ENCODE measurements around the gene PFN2.
"Not testable (repeated sequence)": the region's sequence is repeated elsewhere in the genome, so short reads cannot be mapped to it uniquely, and the experiment has no call there.

The PFN2 gene, protein sequence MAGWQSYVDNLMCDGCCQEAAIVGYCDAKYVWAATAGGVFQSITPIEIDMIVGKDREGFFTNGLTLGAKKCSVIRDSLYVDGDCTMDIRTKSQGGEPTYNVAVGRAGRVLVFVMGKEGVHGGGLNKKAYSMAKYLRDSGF

DNA sequence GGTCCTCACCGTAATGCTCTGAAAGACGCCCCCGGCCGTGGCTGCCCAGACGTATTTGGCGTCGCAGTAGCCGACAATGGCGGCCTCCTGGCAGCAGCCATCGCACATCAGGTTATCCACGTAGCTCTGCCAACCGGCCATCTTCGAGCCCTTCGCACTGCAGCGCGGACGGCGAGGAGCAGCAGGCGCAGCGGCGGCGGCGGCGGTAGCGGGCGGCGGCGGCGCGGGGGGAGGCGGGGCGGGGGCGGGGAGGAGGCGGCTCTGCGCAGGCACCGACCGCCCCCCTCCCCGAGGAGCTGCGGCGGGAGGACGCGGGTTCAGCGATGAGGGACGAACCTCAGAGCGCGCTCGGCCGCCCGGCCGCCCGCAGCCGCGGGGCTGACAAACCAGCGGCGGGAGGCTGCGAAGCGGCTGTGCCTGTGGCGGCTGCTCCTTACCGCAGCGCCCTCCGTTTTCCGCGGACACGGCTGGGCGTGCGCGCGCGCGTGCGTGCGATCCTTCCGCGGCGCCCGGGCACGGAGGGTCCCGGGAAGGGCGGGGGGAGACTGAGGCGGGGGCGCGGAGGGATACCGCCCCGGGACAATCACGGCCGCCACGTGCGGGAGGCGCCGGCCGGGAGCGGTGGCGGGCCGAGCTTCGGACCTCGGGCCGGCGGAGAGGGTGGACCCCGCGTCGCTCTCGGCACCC, at the start of gene PFN2:
Gene PFN2 (minus strand): TSS at position 180 of the 687 bp plus-strand sequence. CDS start 39 bp downstream, at position 141.
- DNase-seq: peak; percentile 88

DNA sequence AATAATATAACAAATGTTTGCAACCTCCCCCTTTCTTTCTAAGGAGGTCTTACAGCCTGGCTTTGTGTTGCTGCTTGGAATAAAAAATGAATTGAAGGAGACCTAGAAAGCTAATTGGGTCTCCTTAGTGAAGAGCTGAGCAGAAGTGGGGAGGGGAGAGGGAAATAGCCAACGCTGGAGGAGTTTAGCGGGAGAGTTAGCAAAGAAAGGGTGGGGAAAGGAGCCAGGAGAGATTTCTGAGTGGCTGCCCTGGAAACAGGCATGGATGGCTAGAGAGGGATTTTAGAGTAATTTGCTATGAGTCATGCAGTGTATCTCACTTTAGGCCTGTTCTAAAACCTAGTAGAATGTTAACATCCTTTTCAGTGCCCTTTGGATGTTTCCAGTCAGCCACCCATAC, 45.2 kb upstream of the PFN2 start:
- DNase-seq: no peak

DNA sequence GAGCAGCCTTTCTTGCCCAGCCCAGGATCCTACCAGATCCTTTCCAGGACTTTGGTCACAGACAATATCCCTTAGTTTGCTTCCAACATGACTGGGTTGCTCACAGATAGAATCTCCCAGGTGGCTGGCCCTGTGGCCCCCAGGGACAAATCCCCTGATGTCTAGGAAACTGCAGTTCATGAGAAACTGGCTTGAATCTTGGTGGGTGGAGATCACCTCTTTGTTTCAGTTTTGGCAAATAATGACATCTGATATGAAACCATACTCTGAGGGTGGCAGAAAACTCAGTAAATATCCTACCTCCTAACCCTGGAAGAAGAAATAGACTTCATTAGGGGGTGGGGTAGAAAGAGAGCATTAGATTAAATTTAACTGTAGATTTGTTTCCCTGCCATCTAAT, 44.1 kb upstream of the PFN2 start:
- no peak for DNase-seq

DNA sequence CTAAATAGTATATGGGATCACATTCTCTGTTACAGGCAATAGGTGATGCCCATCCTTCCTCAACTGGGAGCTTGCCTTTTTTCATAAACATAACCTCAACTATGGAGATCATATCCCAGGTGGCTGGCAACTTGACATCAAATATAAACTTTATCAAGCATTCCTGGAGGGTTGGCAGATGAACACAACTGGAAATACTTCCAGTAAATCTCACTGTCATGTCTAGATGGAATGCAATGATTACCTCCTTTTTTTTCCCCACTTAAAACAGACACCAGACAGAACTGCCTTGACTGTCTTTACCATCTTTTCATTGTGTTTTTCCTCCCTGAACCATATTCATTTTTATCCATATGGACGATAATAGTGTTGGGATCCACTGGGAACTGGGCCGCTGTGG, 43.1 kb upstream of the PFN2 start:
- no peak for DNase-seq

DNA sequence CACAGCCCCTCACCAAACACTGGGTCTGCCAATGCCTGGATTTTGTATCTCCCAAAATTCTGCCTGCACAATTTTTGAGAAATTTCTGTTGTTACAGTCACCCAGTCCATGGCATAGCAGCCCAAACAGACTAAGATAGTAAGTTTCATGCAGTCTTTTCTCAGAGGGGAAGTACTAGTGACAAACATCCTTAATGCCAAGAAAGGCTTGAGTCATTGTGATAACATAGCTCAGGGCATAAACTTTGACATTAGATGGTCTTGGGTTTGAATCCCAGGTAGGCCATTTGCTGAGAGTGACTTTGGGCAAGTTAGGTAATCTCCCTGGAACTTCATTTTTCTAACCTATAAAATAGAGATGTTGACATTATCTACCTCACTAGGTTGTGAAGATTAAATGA, 36.1 kb upstream of the PFN2 start:
- DNase-seq: no peak

DNA sequence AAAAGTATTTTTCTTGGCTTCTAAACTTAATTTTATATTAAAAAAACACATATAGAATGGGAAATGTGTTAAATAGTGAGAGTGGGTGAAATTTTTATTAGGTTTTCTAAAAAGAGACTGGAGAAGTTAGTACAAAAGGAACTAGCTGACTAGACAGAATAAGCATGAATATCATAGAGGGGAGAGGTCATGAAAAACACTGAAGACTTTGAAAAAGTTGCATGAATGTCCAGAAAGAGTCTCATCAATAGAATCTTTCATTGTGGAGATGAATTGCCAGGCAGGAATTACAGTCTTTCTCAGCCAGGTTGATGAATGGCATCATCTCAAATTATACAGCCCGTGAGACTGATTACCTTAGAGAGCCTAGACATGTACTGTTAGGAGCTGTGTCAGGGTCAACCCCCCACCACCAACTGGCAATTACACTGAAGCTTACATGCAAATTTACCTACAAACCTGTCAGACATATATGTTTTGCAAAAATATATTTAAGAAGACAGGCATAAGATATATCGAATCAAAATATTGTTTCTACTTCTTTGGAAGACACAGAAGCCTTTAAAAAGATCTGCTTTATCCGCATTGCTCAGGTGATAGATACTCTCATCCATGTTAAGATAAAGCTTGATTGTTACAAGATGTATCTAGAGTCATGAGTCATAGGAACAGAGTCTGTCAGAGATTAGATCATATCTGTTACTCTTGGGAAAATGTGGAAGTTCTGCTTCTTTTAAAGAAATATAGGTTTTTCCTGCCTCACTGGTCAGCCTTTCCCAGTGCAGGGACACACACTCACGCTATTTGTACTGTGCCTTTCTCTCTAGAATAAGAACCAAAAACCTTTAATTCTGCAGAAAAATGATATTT, 34.8 kb upstream of the PFN2 start:
- DNase-seq: no peak

DNA sequence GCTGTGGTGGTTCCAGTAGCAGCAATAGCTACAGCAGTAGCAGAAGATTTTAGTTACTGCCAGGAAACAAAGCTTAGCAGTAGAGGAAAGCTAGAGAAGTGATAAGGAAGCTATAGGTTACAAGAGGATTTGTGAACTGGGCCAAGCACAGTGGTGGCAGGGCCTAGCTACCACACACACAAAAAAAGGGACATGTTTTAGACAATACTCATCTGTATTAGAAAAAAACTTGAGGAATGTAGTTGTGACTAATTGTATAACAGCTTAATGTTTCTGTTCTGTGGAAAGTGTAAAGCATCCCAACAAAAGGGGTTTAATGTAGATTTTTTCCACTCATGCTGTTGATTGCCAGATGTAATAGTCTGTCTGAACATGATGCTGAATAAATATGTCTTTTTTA, 29.9 kb upstream of the PFN2 start:
- no peak for DNase-seq

DNA sequence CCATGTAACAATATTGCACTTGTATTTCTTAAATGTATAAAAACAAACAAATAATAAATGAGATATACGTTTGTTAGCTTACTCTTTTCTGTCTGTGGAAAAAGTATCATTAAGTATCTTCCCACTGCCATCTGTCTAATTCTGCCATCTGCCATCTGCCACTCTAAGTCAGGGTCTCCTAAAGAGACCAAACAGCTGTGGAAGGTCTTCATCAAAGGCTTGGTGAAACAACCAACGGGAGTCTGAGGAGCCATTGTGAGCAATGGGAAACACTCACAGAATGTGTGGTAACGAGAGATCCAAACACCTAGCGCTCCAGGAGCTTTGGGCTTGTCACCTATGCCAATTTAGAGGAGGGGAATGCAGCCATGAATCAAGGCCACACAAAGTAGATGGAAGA, 28.7 kb upstream of the PFN2 start:
- no peak for DNase-seq

DNA sequence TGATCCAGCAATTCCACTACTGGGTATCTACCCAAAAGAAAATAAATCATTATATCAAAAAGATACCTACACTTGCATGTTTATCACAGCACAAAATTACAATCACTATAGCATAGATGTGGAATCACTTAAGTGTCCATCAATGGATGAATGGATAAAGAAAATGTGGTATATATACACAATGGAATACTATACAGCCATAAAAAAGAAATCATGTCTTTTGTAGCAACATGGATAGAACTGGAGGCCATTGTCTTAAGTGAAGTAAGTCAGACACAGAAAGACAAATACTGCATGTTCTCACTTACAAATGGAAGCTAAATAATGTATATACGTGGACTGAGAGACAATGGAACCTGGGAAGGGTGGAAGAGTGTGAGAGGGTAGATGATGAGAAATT, 28.3 kb upstream of the PFN2 start:
- DNase-seq: no peak

DNA sequence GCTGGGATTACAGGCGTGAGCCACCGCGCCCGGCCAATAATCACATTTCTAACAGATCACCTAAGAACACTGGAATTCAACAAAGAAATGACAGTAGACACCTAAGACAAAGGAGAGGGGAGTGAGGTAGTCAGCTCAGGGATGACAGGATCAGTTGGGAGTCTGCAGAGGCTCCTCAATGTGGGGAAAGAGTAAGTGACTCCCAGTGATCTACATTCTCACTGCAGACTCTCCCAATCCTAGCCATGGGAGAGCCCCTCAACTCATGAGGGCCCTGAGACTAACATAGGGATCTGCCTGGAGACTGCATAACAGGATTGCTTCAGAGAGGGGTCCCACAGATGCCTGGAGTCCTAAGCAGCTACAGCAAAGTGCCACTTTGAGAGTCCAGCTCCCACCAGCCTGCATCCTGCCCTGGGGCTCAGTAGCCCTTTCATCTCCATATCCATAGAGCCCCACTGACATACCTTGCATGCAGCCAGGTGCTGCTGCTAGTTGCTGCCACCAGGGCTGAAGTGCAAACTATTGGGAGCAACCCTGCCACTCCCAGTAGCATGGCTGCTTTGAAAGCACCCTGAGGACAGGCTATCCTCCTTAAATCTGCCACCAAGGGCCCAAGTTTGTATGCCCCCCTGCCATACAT, 21.8 kb upstream of the PFN2 start:
- no peak for DNase-seq

DNA sequence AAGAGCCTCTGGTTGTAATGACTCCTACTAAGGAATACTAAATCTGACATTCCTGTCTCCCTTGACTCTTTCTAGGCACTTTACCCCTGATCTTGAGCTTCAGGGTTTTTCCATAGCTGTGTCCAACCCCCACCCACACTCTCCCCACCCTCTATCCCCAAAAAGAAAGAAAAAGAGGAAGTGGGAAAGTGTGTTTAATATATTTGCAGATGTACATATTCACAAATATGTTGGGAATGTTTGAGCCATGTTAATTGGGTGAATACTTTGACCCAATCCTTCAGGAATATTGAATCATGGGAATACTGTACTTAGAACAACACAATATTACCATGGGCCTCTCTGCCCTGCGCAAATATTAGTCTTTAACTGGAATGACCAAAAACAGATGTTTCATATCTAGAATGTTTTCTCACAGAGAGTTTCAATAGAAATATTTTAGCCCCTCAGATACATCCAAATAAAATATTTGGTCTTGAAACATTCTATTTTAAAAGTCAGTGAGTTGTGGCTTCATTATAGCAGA, 19.8 kb upstream of the PFN2 start:
- DNase-seq: no peak

DNA sequence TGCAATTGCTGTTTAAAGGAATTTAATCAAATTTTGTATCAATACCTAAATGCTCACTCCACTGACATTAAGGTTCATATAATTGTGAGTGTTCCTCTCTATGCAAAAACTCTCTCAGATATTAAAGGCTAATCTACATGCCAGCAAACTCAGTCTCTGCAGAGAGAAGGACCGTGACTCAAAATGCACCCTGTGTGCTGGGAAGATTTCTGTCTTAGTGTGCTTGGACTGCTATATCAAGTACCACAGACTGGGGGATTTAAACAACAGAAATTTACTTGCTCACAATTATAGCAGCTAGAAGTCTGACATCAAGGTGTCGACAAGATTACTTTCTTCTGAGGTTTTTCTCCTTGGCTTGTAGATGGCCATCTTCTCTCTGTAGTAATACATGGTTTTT, 18.6 kb upstream of the PFN2 start:
- DNase-seq: no peak

DNA sequence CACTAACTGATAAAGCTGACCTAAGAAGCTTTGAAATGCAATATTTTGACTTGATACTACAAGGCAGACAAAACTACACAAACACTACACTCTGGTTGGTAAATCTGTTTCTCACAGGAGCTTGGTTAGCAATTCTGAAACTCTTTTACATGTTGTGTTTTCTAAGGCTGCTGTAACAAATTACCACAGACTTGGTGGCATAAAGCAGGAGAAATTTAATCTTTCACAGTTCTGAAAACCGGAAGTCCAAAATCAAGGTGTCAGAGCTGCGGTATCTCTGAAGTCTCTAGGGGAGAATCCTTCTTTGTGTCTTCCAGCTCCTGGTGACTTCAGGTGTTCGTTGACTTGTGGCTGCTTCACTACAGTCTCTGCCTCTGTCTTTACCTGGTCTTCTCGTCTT, 12.9 kb upstream of the PFN2 start:
- no peak for DNase-seq

DNA sequence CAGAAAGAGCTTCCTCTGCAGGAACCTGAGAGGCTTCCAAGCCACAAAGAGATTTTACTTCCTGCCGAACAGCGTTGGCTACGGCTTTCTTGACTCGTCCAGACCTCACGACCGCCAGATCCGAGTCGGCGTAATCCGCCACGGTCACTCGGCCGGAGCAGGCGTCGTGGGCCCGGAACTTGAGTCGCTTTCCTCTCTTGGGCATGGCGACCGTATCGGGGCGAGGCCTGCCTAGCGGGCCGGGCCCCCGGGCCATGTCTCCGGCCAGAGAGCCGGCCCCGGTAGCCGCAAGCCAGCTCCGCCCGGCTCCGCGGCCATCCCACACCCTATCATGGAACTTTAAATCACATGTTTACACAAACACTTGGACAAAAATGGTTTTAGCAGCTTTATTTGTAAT, 12.4 kb upstream of the PFN2 start:
- DNase-seq: not testable (repeated sequence)

DNA sequence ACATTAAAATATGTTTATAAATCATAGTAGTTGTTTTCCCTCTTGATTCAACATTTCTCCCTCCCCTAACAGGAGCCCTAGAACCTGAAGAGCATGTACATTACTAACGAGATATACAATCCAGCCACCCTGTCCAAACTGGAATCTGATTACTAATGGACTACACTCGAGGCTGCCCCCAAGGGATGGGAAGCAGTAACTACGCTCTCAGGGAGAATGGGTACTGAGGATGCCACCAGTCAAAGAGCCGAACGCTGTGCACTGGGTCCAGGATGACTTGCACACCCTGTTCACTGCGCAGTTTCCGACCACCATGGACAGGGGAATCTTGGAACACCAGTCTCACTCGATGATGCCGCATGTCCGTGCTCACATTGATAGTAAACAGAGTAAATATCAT, 11.3 kb upstream of the PFN2 start:
- DNase-seq: not testable (repeated sequence)

DNA sequence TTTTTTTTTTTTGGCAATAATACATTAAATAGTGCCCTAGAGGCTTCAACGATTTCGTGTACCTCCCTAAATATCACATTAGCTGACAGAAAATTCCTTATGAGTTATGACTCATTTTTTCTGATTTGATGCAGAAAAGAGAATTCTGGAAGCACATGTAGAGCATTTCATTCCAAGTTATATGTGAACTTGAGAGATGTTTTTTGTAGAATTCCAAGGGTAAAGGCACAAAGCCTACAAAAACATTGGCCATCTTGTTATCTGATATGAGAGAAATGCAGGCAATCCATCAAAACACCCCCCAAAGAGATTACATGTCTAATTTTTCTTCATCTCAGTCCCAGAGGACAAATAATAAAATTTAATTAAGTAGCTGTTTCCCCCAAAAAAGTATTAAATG, 6.7 kb upstream of the PFN2 start:
- no peak for DNase-seq

DNA sequence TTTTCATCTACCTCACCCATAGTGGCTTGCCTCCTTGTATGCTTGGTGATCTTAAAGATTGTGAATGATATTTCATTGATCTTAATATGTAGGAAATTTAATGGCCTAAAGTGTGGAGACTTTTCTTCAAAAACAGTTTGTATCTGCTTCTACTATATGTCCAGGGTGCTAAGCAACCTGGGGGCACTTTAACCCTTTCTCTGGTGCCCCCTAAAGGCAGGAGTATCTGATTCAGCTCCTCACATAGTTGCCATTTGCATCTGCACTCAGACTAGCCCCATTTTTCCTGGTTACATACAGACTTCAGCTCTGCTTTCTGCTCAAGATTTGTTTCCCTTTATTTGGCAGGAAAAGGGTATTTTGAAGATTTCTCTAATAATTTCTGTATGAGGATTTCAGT, 5.2 kb upstream of the PFN2 start:
- DNase-seq: no peak

DNA sequence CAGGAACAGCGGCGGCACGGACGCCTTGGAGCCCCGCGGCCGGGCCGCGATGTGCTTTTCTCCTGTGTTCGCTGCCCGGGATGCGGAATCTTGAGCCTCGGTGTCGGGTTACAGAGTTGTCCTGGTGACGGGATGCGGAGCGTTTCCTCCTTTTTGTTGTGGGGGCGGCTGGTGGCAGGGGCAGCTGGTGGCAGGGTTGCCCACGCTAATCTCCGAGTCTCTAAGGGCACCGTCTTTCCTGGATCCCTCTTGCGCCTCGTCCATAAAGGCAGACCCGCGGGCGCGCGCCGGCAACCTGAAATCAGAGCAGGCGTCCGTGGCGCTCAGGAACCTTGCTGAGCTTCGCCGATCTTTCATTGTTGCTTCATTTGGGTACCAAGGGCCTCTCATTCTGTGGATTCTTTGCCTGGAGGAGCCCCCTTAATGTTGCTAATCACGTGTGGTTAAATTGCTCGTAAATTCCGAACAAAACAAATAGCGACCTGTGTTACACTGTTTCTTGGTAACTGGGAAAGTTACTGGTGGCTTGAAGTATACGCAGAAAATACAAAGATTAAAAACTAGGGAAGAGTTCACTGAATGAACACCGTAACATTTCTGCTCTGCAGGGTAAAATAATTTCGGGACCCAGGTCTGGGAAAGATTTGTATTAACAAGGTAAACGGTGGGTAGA, 844 bp upstream of the PFN2 start:
- DNase-seq: peak; percentile 81

DNA sequence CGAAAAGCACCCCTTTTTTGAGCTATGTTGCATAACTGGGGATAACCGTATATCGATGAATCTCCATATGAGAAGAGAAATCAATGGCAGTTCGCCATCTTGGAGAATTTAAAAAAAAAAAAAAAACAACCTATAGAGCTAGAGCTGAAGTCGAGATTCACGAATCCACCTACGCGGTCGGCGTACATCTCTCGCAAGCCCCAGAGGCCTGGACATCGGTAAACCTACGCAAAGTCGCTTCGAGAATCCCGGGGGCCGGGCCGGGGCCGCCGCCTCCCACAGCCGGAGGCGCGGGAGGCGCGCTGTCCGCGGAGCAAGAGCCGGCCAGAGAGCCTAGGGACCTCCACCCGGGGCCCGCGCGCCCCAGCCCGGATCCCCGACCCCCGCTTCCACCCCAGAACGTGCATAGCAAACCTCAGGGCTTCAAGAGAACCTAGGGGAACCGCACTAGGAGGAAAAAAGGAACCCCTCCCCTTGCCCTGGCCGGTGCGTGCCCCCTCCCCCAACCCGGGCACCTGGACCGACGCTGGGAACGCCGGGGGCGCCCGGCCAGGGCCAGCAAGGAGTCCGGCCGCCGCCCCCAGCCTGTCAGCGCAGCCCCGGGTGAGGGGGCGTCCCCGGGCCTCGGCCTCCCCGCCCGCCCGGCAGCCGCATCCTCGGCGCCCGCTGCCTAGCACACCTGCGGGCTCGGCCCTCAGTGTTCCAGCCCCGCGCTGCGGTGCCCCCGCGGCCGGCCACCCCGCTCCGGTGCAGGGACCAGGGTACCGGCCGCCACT, 567 bp downstream of the PFN2 start:
- DNase-seq: peak; percentile 82

DNA sequence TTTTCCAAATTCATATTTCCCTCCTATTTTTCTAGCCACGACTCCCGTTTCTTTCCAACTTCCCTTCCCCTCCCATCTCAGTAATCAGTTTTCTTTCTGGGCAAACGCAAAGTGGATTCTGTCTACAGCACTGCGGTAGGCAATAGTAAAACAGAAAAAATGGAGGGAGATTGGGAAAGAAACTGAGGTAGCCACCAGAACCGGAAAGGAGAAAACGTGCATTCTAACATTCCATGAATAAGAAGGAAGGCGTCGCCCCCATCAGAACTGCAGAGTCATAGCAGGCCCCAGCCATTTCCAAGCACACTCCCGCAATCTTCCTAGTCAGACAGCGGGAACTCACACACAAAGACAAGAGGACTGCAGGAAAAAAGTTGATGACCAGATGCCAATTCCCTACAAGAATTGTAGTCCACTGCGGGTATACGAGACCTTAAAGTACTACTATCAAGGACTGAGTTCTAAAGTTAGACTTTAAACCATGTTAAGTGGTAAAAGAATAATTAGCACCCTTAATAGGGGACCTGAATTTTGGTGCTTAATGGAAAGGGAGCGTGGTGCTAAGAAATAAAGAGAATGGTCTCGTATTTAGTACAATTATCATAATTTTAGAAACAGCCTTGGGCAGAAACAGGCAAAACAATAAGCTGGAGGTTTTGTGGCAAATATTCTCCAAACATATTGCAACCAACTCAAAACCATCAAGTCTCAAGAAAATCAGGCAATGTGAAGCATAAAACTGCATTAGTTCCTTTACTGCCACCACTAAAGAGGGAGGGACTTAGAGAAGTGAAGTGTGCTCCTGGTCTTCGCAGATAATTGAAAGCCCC, 1.4 kb downstream of the PFN2 start:
- peak; percentile 90 for DNase-seq

DNA sequence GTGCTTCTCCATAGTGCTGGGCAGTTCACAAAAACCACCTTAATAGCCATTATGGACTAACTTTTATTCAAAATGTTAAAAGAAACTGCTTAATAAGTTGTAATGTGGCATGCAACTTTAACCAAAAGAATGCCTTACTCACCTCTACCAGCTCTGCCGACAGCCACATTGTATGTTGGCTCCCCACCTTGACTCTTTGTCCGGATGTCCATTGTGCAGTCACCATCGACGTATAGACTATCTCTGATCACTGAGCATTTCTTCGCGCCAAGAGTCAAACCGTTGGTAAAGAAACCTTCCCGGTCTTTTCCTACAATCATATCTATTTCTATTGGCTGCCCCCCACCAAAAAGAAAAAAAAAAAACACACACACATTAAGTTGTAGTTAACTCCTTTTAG, 2.5 kb downstream of the PFN2 start:
- peak; percentile 58 for DNase-seq

All from islet precursor cell (in vitro differentiated cells).